Mammary epithelial cell (primary cell): ENCODE results near the gene HMBS.
A peak's percentile ranks its signal among the peaks of the same experiment; 100 is the strongest.

Experiments used
- EZH2 ChIP-seq: IDR thresholded peaks from 2 replicates; pipeline ENCODE4 v1.6.1; 2012; ENCODE audit warnings: low read length, inconsistent platforms, borderline replicate concordance
- TF ChIP-seq, protein P1 (sequence below), 2 donors: IDR thresholded peaks in 1 of 2; conservative IDR thresholded peaks in 1 of 2; 2 replicates each; pipeline ENCODE4 v1.5.1; 2011 to 2012; ENCODE audit warnings: inconsistent platforms in 2 of 2, low read length in 2 of 2, mild to moderate bottlenecking in 2 of 2, control low read depth in 1 of 2, low read depth in 1 of 2; ENCODE audit not compliant: insufficient read depth in 1 of 2; ENCODE audit errors: extremely low read depth in 1 of 2

DNA sequence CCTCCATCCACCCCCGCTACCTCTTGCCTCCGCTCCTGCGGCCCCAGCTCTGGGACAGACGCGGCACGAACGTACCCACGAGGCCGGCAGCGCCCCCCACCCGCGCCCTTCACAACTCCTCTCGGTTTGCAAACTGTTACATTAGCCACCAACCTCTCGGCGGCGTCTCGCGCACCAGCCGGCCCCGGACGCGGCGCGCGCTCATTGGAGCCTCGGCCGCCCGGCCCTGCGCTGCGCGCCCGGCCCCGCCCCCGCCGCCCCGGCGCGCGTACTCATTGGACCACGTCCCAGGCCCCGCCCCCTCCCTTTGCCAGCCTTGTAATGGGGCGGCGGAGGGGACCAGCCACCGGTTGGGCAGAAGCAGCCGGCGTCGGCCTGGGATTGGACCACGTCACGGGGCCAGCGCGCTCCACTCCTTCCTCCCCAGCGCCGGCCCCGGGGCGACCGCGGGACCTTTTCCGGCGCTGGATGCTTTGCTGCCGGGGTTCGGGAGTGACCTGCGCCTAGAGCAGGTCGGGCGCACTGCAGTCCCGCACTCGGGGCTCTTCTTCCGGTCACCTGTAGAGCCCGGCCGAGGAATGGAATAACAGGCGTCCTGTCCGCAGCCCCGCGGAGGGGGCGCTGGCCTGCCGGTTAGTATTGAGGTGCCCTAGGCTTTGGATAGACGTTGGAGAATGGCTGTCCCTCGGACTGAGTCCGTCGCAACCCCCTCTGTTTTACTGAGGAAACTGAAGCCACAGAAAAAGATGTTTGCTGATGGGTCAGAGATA is 27.5 kb upstream of the HMBS start, which contains the start of gene HYOU1:
- TF ChIP-seq, protein P1, sequence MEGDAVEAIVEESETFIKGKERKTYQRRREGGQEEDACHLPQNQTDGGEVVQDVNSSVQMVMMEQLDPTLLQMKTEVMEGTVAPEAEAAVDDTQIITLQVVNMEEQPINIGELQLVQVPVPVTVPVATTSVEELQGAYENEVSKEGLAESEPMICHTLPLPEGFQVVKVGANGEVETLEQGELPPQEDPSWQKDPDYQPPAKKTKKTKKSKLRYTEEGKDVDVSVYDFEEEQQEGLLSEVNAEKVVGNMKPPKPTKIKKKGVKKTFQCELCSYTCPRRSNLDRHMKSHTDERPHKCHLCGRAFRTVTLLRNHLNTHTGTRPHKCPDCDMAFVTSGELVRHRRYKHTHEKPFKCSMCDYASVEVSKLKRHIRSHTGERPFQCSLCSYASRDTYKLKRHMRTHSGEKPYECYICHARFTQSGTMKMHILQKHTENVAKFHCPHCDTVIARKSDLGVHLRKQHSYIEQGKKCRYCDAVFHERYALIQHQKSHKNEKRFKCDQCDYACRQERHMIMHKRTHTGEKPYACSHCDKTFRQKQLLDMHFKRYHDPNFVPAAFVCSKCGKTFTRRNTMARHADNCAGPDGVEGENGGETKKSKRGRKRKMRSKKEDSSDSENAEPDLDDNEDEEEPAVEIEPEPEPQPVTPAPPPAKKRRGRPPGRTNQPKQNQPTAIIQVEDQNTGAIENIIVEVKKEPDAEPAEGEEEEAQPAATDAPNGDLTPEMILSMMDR (conservative IDR thresholded peaks at IDR 0.05 in 1 of 2, IDR thresholded peaks at IDR 0.05 in 1 of 2; ENCODE audit: extremely low read depth in 1 of 2, insufficient read depth in 1 of 2, low read depth in 1 of 2, low read length in 2 of 2) = peak in 1 of 2 donors; percentile 36
- no peak for TF ChIP-seq EZH2
